Measurements from ENCODE around the gene PRSS21. TPM values are rescaled to one million over a fixed set of nuclear protein-coding genes. Genes with fewer than 3 reads are reported as not detected.

Gene PRSS21
- total RNA-seq, 1 donor from 2014 or later: not detected

GRCh38 chr16:2815299-2815771, 1.7 kb upstream of the PRSS21 start:
- DNase-seq (ENCODE audit: low spot score in 2 of 2): no peak

GRCh38 chr16:2817340-2818271, 569 bp downstream of the PRSS21 start:
- no peaks in the 10 kb centered on the region for H3K27me3 ChIP-seq
- H3K36me3 ChIP-seq: no peaks in the 10 kb centered on the region
- TF ChIP-seq CTCF (IDR thresholded peaks at IDR 0.05): no peak
- H3K27ac ChIP-seq: no peak overlapping the region
- intact Hi-C loops (cut with DNase I): no loop called here
- DNase-seq (ENCODE audit: low spot score in 2 of 2): no peak
- no peaks in the 10 kb centered on the region for H3K9me3 ChIP-seq
- peak overlapping the region in 1 of 2 donors; percentile 22 for H3K4me3 ChIP-seq
- no peaks in the 10 kb centered on the region for H3K4me1 ChIP-seq

More at GRCh38 chr16:2815299-2815771, 1.7 kb upstream of the PRSS21 start:
- no peaks in the 10 kb centered on the region for H3K27me3 ChIP-seq
- H3K27ac ChIP-seq: no peak overlapping the region
- H3K36me3 ChIP-seq: no peaks in the 10 kb centered on the region
- peaks cover 0 to 5% of the 10 kb centered on the region in 2 donors for H3K4me1 ChIP-seq
- no peak for TF ChIP-seq CTCF (IDR thresholded peaks at IDR 0.05)
- intact Hi-C loops (cut with DNase I): no loop called here
- no peaks in the 10 kb centered on the region for H3K9me3 ChIP-seq
- no peak overlapping the region for H3K4me3 ChIP-seq

DNA sequence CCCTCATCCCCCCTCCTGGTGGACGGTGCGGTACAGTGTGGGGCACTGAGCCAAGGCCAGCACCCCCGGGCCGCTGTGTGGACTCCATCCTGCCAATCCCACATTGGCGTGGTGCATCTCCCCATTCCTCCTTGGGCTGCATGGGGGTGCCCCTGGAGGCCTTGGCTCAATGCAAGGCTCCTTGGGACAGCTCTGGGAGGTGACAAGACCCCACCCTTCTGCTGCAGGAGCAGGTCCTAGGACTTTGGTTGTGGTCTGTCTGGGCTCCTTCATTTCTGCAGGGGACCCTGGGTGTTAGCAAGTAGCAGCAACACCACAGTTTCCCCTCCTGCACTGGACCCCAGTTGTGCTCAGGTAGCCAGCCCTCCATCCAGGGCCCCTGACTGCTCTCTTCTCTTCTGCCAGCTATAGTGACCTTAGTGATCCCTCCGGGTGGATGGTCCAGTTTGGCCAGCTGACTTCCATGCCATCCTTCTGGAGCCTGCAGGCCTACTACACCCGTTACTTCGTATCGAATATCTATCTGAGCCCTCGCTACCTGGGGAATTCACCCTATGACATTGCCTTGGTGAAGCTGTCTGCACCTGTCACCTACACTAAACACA, 1.3 kb downstream of the PRSS21 start:
- no peak overlapping the region for H3K4me3 ChIP-seq
- DNase-seq (ENCODE audit: low spot score in 2 of 2): no peak
- H3K4me1 ChIP-seq: no peaks in the 10 kb centered on the region
- no peaks in the 10 kb centered on the region for H3K36me3 ChIP-seq
- H3K27me3 ChIP-seq: no peaks in the 10 kb centered on the region
- H3K9me3 ChIP-seq: no peaks in the 10 kb centered on the region
- TF ChIP-seq CTCF (IDR thresholded peaks at IDR 0.05): no peak
- intact Hi-C loops (cut with DNase I): no loop called here
- no peak overlapping the region for H3K27ac ChIP-seq

DNA sequence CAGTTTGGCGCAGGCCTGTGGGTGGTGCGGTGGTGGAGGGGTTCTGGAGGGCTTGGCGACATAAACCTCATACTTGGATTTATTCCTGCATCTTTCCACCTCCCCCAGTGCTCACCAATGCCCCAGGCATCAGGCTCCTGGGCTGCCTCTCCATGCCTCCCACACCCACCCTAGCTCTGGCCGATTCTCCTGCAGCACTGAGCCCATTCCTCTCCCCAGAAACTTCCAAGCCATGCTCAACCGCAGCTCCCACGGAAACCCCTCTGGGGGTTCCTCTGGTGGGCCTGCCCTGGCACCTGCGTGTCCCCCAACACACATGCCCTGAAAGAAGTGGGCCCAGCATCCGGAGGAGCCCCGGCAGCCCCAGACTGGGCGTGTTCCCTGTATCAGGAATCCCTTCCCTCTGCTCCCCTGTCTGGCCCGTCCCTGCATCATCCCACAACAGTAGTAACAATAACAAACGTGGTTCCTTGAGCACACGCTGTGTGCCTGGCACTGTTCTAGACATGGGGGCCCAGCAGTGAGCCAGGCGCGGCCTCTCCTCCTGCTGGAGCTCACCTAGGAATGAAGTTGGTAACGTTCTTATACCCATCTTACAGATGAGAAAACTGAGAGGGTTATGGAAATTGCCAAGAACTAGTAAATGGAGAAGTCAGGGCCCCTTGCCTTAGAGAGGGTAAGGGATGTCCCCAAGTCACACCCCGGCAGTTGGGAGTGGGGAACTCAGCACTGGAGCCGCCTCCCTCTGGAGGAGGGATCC, 2.3 kb downstream of the PRSS21 start:
- no peak for TF ChIP-seq CTCF (IDR thresholded peaks at IDR 0.05)
- Histone ChIP-seq H3K4me1 (no peaks in the 10 kb centered on the region), H3K4me3 (no peak overlapping the region), H3K9me3 (no peaks in the 10 kb centered on the region), H3K27ac (no peak overlapping the region), H3K36me3 (no peaks in the 10 kb centered on the region), H3K27me3 (no peaks in the 10 kb centered on the region)
- no peak for DNase-seq (ENCODE audit: low spot score in 2 of 2)
- intact Hi-C loops (cut with DNase I): no loop called here

GRCh38 chr16:2819939-2820835, 3.1 kb downstream of the PRSS21 start:
- Histone ChIP-seq H3K4me1 (no peaks in the 10 kb centered on the region), H3K4me3 (no peak overlapping the region), H3K9me3 (no peaks in the 10 kb centered on the region), H3K27ac (no peak overlapping the region), H3K27me3 (no peaks in the 10 kb centered on the region), H3K36me3 (no peaks in the 10 kb centered on the region)
- intact Hi-C loops (cut with DNase I): no loop called here
- no peak for TF ChIP-seq CTCF (IDR thresholded peaks at IDR 0.05)
- DNase-seq (ENCODE audit: low spot score in 2 of 2): no peak

Measured in ascending aorta (tissue), 2 donors.